Fibroblast of lung (primary cell): ENCODE data around the gene CRTAC1.

Source experiments
- CTCF ChIP-seq, 2 donors: IDR thresholded peaks in 1 of 2; conservative IDR thresholded peaks in 1 of 2; 1 replicate in 1 of 2; 2 replicates in 1 of 2; pipeline ENCODE4 v1.5.1; 2011 to 2012; ENCODE audit warnings: low read length in 2 of 2, control low read depth in 1 of 2, inconsistent platforms in 1 of 2, low read depth in 1 of 2, mild to moderate bottlenecking in 1 of 2
- EZH2 ChIP-seq: IDR thresholded peaks from 2 replicates; pipeline ENCODE4 v1.5.1; 2012; ENCODE audit warnings: low read length, control low read depth, mild to moderate bottlenecking; ENCODE audit errors: missing control alignments

- TF ChIP-seq CTCF (conservative IDR thresholded peaks at IDR 0.05 in 1 of 2, IDR thresholded peaks at IDR 0.05 in 1 of 2; ENCODE audit: low read depth in 1 of 2, low read length in 2 of 2) (no peak), EZH2 (peak; percentile 80)
Observed at GRCh38 chr10:98030991-98031431, 590 bp upstream of the CRTAC1 start.
